Common myeloid progenitor, CD34-positive (primary cell): ENCODE data around the gene DCN.

Experiments
- CTCF ChIA-PET: fragments of 350-600 bp; sonication (Branson Sonifier 250); formaldehyde crosslinking; loops from one replicate; lab custom pipeline; 2021; ENCODE audit warnings: antibody characterized with exemption; lab: Charles Lee
- POLR2A ChIA-PET: fragments of 350-600 bp; sonication (Branson Sonifier 250); formaldehyde crosslinking; loops from one replicate; lab custom pipeline; 2021; ENCODE audit warnings: antibody characterized with exemption; lab: Charles Lee
- DNase-seq, 3 donors: peaks; one replicate each; pipeline versions ENCODE4 v3.0.0 to v3.0.0-alpha.2; 2013
- H3K27ac ChIP-seq, 2 experiments: 1 replicate in 1 of 2; 2 replicates in 1 of 2; pipeline ENCODE4 v1.7.0; 2013; ENCODE audit warnings: inconsistent platforms in 2 of 2, low read length in 2 of 2, mild to moderate bottlenecking in 2 of 2, low read depth in 1 of 2, moderate library complexity in 1 of 2; ENCODE audit not compliant: severe bottlenecking in 2 of 2, insufficient read depth in 1 of 2, poor library complexity in 1 of 2
- H3K27me3 ChIP-seq, 5 experiments: replicated peaks in 2 of 5; 1 replicate in 3 of 5; 2 replicates in 2 of 5; pipeline versions ENCODE4 v1.6.1 to v1.7.0; 2013; ENCODE audit warnings: low read length in 4 of 5, mild to moderate bottlenecking in 2 of 5, moderate library complexity in 2 of 5, inconsistent platforms in 1 of 5; ENCODE audit not compliant: insufficient read depth in 5 of 5, control insufficient read depth in 4 of 5
- H3K36me3 ChIP-seq, 4 experiments: 1 replicate in 2 of 4; 2 replicates in 2 of 4; pipeline versions ENCODE4 v1.6.1 to v1.7.0; 2013; ENCODE audit warnings: low read length in 3 of 4, control low read depth in 1 of 4, mild to moderate bottlenecking in 1 of 4; ENCODE audit not compliant: control insufficient read depth in 4 of 4, insufficient read depth in 4 of 4
- H3K4me1 ChIP-seq, 4 experiments: 1 replicate in 3 of 4; 2 replicates in 1 of 4; pipeline versions ENCODE4 v1.6.1 to v1.7.1; 2013; ENCODE audit warnings: low read length in 3 of 4, mild to moderate bottlenecking in 3 of 4, control low read depth in 1 of 4, inconsistent platforms in 1 of 4, moderate library complexity in 1 of 4; ENCODE audit not compliant: control insufficient read depth in 4 of 4, insufficient read depth in 4 of 4; ENCODE audit errors: control extremely low read depth in 1 of 4
- H3K4me3 ChIP-seq, 7 experiments: 1 replicate in 4 of 7; 2 replicates in 3 of 7; pipeline versions ENCODE4 v1.5.1 to v1.7.0; 2013; ENCODE audit warnings: mild to moderate bottlenecking in 7 of 7, low read length in 6 of 7, moderate library complexity in 6 of 7, inconsistent platforms in 2 of 7, low read depth in 2 of 7, control low read depth in 1 of 7; ENCODE audit not compliant: insufficient read depth in 4 of 7, control insufficient read depth in 1 of 7; ENCODE audit errors: extremely low read depth in 1 of 7
- H3K9me3 ChIP-seq, 5 experiments: 1 replicate in 4 of 5; 2 replicates in 1 of 5; pipeline versions ENCODE4 v1.6.1 to v1.7.1; 2013; ENCODE audit warnings: low read length in 4 of 5, mild to moderate bottlenecking in 2 of 5, inconsistent platforms in 1 of 5, low read depth in 1 of 5, moderate library complexity in 1 of 5; ENCODE audit not compliant: control insufficient read depth in 4 of 5, insufficient read depth in 2 of 5; ENCODE audit errors: control extremely low read depth in 1 of 5
- WGBS: methylation state at CpG from one replicate; pipeline ENCODE4 v1.1.5; 2013; ENCODE audit not compliant: insufficient coverage; 5-methylcytosine and 5-hydroxymethylcytosine counted together

Gene DCN

DNA sequence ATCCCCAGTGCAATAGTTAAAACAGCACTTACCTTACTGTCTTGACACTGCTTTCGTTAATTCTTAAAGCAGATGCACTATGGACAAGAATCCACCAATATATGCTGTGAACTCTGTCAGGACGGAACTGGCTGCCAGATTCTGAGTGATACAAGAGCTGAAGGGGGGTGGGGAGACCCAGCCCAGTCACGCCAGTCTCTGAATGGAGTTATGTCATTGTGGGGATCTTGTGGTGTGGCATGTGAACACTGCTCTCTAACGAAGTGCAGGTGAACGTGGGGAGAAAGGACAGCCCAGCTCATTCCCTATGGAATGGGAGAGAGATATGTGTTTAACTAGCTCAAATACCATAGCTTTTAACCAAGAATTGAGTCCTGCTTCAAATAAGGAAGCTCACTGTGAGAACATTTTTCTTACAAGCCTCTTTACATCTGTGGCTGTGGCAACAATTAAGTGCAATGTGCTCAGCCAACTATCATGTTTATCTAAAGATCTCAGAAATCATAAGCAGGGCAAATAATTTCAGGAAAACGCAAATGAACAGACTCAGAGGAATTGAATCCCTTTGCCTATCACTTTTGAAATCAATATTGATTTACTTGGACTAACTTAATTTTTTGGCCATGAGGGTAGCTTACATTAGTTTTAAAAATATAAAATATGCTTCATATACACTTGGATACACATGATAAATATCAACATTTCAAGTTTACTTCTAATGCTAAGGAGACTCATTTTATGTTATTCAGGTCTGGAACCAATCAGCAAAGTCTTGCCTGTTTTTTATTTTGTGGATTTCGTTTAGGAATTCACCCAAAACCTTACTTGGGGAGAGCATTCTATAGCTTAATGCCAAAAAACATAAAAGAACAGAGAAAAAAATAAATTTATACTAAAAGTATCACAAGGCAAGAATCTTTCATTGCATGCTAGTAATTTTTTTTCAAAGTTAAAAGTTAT lies 71.0 kb downstream of the DCN start, which contains the start of gene LUM:
Gene LUM (minus strand): TSS at position 129 of the 960 bp plus-strand sequence. CDS start 2,515 bp downstream, outside the sequence.
- DNase-seq = peak in 1 of 3 donors; percentile 23
- ChIA-PET CTCF (interaction anchor here (1.2 to 6.6 kb wide), 3 partner anchors 13 to 140 kb away, joined by 3 to 96 read pairs (median 8); no protein-coding TSS in a partner anchor), POLR2A (no interaction called here)
- Histone ChIP-seq H3K27ac (no peak within 1 kb of the TSS), H3K36me3 (no peaks in the 10 kb centered on the region), H3K4me3 (no peak within 1 kb of the TSS), H3K4me1 (no peaks in the 10 kb centered on the region), H3K27me3 (no peaks in the 10 kb centered on the region), H3K9me3 (no peaks in the 10 kb centered on the region)
- WGBS = 71% methylated on average over 3 of the region's 7 CpGs

DNA sequence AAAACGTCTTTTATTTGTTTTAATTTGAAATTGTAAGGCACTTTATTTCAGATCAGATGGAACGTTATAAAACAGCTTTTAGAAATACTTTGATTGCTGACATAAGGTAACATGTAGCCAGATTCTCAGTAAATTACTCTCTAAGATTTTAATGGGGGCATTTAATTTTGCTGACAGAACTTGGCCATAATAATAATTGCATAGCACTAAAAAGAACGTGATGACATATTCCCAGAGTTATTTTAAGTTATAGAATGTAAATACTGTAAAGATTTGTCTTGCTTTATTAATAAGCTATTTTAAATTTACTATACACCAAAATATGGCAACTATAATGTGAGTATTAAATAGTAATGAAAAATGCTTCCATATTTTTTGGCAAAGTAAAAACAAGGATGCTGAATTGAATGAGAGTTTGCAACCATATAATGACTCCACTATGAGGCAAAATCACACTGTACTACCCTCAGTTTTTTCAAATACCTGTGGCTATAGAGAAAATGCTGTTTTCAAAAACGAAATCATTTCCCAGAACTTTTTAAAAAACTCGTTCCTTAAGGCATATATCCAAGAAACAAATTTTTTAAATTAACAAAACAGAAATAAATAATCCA lies 72.2 kb downstream of the DCN start:
- H3K9me3 ChIP-seq = no peaks in the 10 kb centered on the region
- no peak for DNase-seq
- WGBS = no CpG with 5 or more reads among the region's 5 CpGs
- POLR2A ChIA-PET = interaction anchor here (0.6 kb wide), 1 partner anchor 1821 kb away, joined by 3 read pairs; no protein-coding TSS in a partner anchor
- no peaks in the 10 kb centered on the region for H3K27me3 ChIP-seq
- H3K4me3 ChIP-seq = no peak overlapping the region
- CTCF ChIA-PET = interaction anchor here (1.0 to 6.6 kb wide), 7 partner anchors 12 to 215 kb away, joined by 3 to 96 read pairs (median 8); no protein-coding TSS in a partner anchor
- peaks cover 0 to 7% (median 1%) of the 10 kb centered on the region in 4 experiments for H3K4me1 ChIP-seq
- no peaks in the 10 kb centered on the region for H3K36me3 ChIP-seq
- H3K27ac ChIP-seq = no peak overlapping the region

DNA sequence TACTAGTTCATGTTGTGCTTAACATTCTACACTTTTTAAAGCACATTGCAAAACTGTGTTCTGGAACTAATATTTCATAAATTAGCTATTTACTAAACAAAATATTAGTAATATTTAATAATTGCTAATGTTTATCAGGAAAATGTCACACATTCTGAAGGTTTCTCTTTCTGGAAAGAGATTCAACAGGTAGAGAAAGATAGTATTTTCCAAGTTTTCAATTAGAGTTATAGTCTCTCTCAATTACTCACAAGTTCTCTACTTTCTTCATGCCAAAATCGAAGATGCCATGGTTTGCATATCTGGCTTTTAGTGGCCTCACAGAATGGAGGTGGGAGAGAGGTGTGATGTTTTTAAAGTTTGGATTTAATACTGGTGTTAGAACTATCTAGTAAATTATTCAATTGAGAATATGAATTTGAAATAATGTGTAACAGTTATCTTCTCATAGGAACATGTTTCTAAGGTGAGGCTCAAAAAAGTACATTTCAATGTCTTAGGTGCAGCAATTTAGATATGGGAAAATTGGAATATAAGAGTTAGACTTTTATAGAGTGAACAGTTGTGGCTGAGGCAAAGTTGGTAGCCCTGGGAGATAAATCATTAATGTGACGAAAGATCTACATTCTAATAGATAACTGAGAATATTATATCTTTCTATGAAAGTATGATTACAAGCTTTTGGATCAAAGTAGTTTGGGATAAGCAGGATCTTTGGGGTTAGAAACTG lies 72.9 kb downstream of the DCN start:
- POLR2A ChIA-PET = interaction anchor here (0.6 kb wide), 1 partner anchor 1821 kb away, joined by 3 read pairs; no protein-coding TSS in a partner anchor

DNA sequence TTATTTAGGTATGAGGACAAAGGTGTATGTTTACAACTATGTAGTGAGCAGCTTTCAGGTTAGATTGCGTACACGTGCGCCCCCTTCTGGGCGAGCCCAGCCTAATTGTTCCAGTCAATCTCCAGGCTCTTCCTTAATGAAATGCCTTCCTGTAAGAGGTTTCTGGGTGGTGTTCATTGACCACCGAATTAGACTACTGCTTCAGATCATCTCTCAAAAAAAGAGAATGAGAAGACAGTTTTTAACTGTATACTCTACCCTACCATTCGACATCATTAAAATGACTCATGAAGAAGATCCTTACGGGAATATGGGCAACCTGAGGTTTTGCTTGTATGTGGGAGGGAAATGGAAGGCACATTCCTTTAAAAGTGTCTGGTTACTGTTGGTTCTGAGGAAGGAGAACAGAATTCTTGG lies 73.5 kb downstream of the DCN start:
- WGBS = no CpG with 5 or more reads among the region's 7 CpGs
- DNase-seq = peak; percentile 61 to 77 (median 72)

More for the DNA sequence above, 72.9 kb downstream of the DCN start:
- peaks cover 0 to 7% (median 1%) of the 10 kb centered on the region in 4 experiments for H3K4me1 ChIP-seq
- H3K36me3 ChIP-seq = no peaks in the 10 kb centered on the region
- no peak overlapping the region for H3K27ac ChIP-seq
- CTCF ChIA-PET = interaction anchor here (1.0 to 6.6 kb wide), 17 partner anchors 10 to 215 kb away, joined by 3 to 96 read pairs (median 6); no protein-coding TSS in a partner anchor
- WGBS = no CpG with 5 or more reads among the region's 2 CpGs
- H3K27me3 ChIP-seq = no peaks in the 10 kb centered on the region
- no peaks in the 10 kb centered on the region for H3K9me3 ChIP-seq
- H3K4me3 ChIP-seq = no peak overlapping the region
- DNase-seq = no peak

DNA sequence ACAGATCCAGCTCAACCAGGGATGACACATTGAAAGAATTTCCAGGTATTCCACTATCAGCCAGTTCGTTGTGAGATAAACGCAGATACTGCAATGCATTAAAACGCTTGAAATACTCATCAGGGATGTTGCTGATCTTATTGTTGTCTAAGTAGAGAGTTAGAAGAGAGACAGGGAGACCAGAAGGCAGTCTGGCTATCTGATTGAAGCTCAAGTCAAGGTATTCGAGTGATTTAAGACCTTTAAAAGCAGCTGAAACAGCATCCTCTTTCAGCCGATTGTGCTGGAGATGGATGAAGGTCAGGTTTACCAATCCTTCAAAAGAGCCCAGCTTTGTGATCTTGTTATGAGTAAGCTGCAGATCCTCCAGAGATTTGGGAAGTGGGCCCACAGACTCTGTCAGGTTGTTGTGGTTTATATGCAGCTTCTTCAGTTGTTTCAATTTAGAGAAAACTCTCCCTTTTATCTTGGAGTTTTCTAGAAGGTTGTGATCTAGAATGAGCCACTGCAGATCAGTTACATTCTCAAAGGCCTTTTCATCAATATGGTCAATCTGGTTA lies 74.3 kb downstream of the DCN start:
- Histone ChIP-seq H3K4me1 (peaks cover 0 to 7% (median 1%) of the 10 kb centered on the region in 4 experiments), H3K27me3 (no peaks in the 10 kb centered on the region), H3K9me3 (no peaks in the 10 kb centered on the region), H3K4me3 (no peak overlapping the region), H3K36me3 (no peaks in the 10 kb centered on the region), H3K27ac (no peak overlapping the region)
- POLR2A ChIA-PET = interaction anchor here (0.6 kb wide), 1 partner anchor 134 kb away, joined by 4 read pairs; no protein-coding TSS in a partner anchor
- DNase-seq = no peak
- 96% methylated on average over 5 of the region's 5 CpGs for WGBS
- CTCF ChIA-PET = interaction anchor here (0.7 to 6.6 kb wide), 28 partner anchors 9 to 257 kb away, joined by 3 to 96 read pairs (median 4); no protein-coding TSS in a partner anchor

More for the DNA sequence above, 73.5 kb downstream of the DCN start:
- Histone ChIP-seq H3K27ac (no peak overlapping the region), H3K4me3 (no peak overlapping the region), H3K36me3 (no peaks in the 10 kb centered on the region), H3K4me1 (peaks cover 0 to 7% (median 1%) of the 10 kb centered on the region in 4 experiments), H3K9me3 (no peaks in the 10 kb centered on the region), H3K27me3 (no peaks in the 10 kb centered on the region)
- POLR2A ChIA-PET = no interaction called here
- CTCF ChIA-PET = interaction anchor here (0.7 to 6.6 kb wide), 23 partner anchors 10 to 256 kb away, joined by 3 to 96 read pairs (median 5); no protein-coding TSS in a partner anchor

DNA sequence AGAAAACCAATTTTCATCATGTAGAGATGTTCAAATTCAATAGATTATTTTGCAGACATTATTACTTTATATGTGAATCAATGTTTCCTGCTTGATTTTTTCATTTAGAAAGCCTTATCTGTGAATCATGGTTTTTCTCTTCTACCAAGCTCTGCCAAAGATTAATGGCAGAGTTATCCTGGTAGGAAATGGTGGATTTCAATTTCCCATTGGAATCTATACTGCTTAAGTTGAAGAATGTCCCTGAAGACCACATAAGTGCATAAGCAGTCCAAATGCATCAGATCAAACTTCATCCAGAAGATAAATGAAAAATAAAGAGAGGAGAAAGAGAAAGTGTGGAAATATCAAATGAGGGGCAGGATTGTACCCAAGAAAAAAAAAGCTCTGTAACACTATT lies 76.3 kb downstream of the DCN start:
- POLR2A ChIA-PET = no interaction called here

More for the DNA sequence above, 76.3 kb downstream of the DCN start:
- no peak overlapping the region for H3K4me3 ChIP-seq
- no peaks in the 10 kb centered on the region for H3K9me3 ChIP-seq
- CTCF ChIA-PET = interaction anchor here (1.4 to 1.5 kb wide), 2 partner anchors 127 to 128 kb away, joined by 4 to 7 read pairs; no protein-coding TSS in a partner anchor
- H3K27me3 ChIP-seq = no peaks in the 10 kb centered on the region
- no peak for DNase-seq
- no peaks in the 10 kb centered on the region for H3K36me3 ChIP-seq
- H3K4me1 ChIP-seq = peaks cover 0 to 7% (median 1%) of the 10 kb centered on the region in 4 experiments
- H3K27ac ChIP-seq = no peak overlapping the region
